ENCODE data around the gene MICU1.

Gene MICU1

DNA sequence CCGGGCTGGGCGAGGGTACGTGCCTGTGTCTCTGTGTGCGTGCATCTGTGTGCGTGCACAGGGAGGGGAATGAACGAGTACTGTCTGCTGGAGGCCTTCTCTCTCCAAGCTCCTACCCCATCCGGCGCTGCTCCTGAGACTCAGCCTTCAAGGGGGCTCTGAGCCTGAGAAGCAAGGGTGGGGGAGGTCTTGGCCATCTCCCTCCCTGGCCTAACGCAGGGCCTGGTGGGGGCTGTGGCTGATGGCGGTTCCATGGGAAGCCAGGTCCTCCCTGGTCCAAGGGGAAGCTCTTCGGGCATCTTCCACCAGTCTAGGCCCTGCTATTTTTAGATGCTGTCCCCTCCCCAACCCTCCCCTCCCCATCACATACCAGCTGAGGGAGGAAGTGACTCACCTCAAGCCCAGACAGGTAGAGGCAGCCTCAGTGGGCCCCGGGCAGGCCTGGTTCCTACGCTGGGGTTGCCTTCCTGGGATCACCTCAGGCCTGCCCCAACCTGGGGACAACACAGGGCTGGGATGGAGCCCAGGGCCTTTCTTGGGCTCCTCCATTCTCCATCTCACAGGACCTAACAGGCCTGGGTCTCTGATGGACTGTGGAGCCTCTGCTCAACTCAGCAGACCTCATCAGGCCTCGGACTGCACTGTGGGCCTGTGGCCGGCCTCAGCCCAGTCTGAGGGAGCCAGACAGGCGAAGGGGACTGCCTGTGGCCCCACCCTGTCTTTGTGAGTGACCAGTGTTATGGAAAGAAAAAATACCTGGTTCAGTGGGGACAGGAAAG lies 303.4 kb downstream of the MICU1 start:
- DNase-seq, result no peak

DNA sequence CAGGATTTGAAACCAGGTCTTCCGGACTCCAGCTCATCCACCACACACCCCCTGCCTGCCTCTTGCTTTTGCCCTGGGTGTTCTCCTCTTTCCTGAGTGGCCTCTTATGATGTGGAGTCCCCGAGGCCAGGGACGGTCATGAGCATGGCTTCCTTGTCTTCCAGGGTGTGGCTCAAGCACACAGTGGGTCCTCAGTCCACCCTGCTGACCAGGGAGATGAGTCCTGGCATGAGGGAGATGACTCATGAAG lies 303.9 kb downstream of the MICU1 start:
- no peak for DNase-seq

DNA sequence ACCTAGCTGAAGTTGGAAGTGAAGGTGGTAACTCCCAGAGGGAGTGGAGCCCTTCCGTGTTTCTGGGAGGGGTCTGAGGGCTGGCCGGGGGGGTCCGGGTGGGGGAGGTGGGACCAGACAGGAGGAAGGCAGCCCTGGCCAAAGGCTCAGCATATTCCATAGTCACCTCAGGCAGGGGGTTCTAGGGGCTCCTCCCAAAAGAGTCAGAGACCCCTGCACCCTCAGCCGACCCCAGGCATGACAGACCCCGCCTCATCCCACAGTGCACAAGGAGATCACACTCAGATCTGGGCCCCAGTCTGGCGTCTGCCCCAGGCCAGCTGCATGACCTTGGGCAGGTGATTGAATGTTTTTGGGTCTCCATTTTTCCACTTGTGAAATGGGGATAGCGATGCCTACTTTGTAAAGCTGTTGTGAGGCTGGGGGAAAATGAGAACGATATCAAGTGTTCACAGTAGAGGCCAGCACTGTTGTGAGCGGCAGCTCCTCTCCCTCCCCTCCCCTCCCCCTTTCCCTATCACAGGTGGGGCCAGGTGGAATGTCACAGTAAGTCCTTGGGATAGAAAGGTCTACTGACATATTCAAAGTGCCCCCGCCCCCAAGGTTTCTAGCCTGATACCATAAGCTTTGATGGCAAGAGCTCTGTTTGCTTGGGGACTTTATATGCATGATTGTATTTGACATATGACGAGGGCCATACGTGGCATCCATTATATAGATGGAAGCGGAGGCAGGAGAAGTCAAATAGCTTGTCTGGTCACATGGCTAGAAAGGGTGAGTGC lies 304.4 kb downstream of the MICU1 start:
- DNase-seq, result no peak

DNA sequence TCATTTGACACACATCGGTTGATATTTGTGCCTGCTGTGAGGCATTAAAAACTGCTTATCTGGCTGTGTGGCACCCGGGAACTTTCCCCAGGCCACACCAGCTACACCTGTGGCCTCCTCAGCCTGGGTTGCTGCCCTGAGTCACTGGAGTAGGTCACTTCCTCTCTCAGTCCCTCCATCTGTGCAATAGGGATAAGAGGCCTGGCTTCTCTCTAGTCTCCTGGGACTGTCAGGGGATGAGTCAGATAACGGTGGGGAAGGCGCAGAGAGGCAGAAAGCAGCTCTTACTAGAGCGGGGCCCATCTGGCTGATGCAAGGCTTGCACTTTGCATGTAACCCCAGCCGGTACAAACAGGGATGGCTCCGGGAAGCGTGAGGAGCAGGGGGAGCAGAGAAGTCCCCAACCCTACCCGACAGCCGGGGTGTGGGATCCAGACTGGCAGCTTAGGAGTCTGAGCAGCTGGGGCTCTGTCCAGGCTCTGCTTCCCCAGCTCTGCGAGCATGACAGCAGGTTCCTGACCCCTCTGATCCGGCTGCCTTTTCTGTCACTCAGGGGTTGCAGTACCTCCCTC lies 305.1 kb downstream of the MICU1 start:
- DNase-seq, result peak; percentile 91

- peak; percentile 49 for DNase-seq
Observed at GRCh38 chr10:72319416-72320254, 306.2 kb downstream of the MICU1 start.

- no peak for DNase-seq
Observed at GRCh38 chr10:72318418-72319262, 307.2 kb downstream of the MICU1 start.

Measured in DMS153 (cell line).